Posterior cingulate gyrus (tissue), 11 donors: ENCODE results near the gene MLLT1.

Source experiments
- DNase-seq, 10 donors: peaks; one replicate each; pipeline versions ENCODE4 v3.0.0 to v3.0.0-alpha.2; 2020 to 2021; ENCODE audit warnings: mixed read lengths in 3 of 10
- intact Hi-C: fragments of 100-400 bp; cut with DNase I; formaldehyde crosslinking; loops from one replicate; pipeline ENCODE4 v1.15.1; 2023

The MLLT1 gene

GRCh38 chr19:6275170-6275744 is 4.5 kb downstream of the MLLT1 start:
- intact Hi-C loops, result no loop called here
- peak in 1 of 10 donors; percentile 73 for DNase-seq

GRCh38 chr19:6274756-6275155 is 5.0 kb downstream of the MLLT1 start:
- peak in 1 of 10 donors; percentile 76 for DNase-seq
- intact Hi-C loops, result no loop called here

- intact Hi-C loops, result no loop called here
- peak in 9 of 10 donors; percentile 26 to 93 (median 70) for DNase-seq
Observed at GRCh38 chr19:6273701-6274601, 5.8 kb downstream of the MLLT1 start.

- intact Hi-C loops, result no loop called here
- DNase-seq, result peak in 1 of 10 donors; percentile 57
Observed at GRCh38 chr19:6272913-6273600, 6.7 kb downstream of the MLLT1 start.

- no peak for DNase-seq
- intact Hi-C loops, result no loop called here
Observed at GRCh38 chr19:6272411-6272791, 7.4 kb downstream of the MLLT1 start.

- peak; percentile 52 to 93 (median 69) for DNase-seq
- intact Hi-C loops, result no loop called here
Observed at GRCh38 chr19:6271721-6272410, 7.9 kb downstream of the MLLT1 start.

GRCh38 chr19:6271251-6271650 is 8.5 kb downstream of the MLLT1 start:
- intact Hi-C loops, result no loop called here
- DNase-seq, result peak in 1 of 10 donors; percentile 82

- intact Hi-C loops, result no loop called here
- DNase-seq, result peak in 1 of 10 donors; percentile 81
Observed at GRCh38 chr19:6270822-6271221, 9.0 kb downstream of the MLLT1 start.

GRCh38 chr19:6270076-6270745 is 9.6 kb downstream of the MLLT1 start:
- intact Hi-C loops, result no loop called here
- peak in 1 of 10 donors; percentile 69 for DNase-seq

GRCh38 chr19:6269101-6269886 is 10.5 kb downstream of the MLLT1 start:
- intact Hi-C loops, result no loop called here
- DNase-seq, result peak in 1 of 10 donors; percentile 76

- DNase-seq, result peak in 1 of 10 donors; percentile 7
- intact Hi-C loops, result no loop called here
Observed at GRCh38 chr19:6268382-6268771, 11.4 kb downstream of the MLLT1 start.

GRCh38 chr19:6267552-6268381 is 12.0 kb downstream of the MLLT1 start:
- DNase-seq, result peak in 1 of 10 donors; percentile 82
- intact Hi-C loops, result no loop called here

GRCh38 chr19:6264803-6265202 is 15.0 kb downstream of the MLLT1 start:
- intact Hi-C loops, result no loop called here
- no peak for DNase-seq

- DNase-seq, result peak in 2 of 10 donors; percentile 65 to 71
- intact Hi-C loops, result no loop called here
Observed at GRCh38 chr19:6263735-6264444, 15.9 kb downstream of the MLLT1 start.

GRCh38 chr19:6263306-6263705 is 16.5 kb downstream of the MLLT1 start:
- intact Hi-C loops, result no loop called here

GRCh38 chr19:6262519-6262918 is 17.3 kb downstream of the MLLT1 start:
- DNase-seq, result peak in 2 of 10 donors; percentile 62
- intact Hi-C loops, result no loop called here

More at GRCh38 chr19:6263306-6263705, 16.5 kb downstream of the MLLT1 start:
- peak in 1 of 10 donors; percentile 44 for DNase-seq

GRCh38 chr19:6261883-6262282 is 17.9 kb downstream of the MLLT1 start:
- peak in 2 of 10 donors; percentile 41 to 56 for DNase-seq
- intact Hi-C loops, result no loop called here
